DMS53 (cell line): ENCODE measurements around the gene C17orf67.

Experiments used
- DNase-seq: peaks from one replicate; lab custom pipeline; 2025; lab: John Stamatoyannopoulos, UW

C17orf67 gene

DNA sequence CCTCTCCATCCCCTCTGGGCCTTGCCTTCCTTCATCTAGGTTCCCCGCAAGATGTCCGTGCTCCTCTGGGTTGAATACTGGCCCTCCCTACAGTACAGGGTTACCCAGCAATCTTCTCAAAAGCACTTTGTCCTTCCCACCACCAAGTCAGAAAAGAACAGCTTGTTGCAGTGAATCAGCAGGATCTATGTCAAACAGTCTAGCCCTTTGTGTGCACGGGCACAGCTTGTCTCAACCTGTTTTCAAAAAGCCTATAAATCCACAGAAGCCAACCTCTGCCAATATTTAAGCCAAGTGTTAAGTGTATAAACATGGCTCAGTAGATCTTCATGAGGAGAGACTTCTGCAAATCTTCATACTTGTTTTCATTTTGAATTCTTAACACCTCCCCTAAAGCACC lies 25.2 kb downstream of the C17orf67 start:
- no peak for DNase-seq

DNA sequence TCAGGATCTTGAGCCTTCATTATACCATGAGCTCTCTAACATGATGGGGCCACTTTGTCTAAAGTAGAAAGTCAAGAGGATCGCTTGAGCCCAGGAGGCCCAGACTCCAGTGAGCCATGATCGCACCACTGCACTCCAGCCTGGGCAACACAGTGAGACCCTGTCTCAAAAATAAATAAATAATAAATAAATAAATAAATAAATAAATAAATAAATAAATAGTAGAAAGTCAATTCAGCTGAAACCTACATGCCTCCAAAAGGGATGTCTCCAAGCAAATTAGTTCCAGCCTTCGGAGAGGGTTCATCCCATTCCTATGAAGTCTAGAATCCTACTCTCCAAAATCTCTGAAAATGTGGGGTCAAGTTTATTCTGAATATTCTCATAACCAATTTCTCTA lies 26.0 kb downstream of the C17orf67 start:
- no peak for DNase-seq

DNA sequence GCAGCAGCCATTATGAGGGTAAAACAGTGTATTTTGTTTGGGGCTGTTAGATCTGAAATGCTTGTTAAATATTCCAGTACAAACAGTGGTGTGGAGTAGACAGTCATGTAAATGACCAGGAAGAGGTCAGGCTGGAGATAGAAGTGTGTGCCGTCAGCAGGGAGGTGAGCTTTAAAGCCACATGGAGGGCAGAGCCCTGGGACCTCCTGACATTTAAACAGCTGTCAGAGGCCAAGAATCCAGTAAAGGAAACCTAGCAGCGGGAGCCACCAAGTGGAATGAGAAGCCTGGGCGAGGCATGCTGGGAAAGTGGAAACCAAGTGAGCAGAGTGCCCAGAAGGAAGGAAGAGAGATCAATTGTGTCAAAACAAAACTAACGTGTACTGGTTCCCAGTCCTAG lies 26.8 kb downstream of the C17orf67 start:
- DNase-seq = no peak

DNA sequence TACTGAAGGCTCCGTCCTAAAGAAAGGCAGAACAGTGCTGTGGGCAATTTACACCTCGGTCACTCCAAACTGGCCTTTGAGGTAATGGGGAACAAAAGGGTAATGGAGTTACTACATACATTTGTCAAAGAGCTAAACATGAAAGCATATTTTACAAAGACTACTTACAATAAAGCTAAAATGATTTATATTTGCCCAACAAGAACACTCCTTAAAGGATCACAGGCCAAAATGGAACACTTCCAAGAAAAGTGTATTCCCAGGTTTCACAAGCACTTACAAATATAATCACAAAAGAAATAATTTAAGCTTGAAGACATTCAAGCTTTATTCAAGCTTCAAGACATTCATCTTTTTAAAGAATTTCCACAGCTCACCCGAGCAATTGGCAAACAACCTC lies 29.3 kb downstream of the C17orf67 start:
- DNase-seq = no peak

DNA sequence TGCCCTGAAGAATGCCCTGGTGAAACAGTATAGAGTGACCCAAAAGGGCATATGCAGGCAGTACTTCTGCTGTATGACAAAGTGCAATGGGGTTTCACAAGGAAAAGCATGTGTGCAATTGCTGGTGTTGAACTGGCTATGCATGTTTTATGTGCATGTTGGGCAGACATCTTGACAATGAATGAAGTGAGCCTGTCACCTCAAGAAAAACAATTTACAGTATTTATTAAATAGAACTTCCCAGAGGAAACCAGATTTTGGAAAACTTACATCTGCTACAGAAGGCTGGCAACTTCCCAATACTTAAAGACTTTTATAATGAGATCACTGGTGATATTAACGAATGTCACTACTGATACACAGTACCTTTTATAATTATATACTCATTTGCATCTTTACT lies 30.6 kb downstream of the C17orf67 start:
- no peak for DNase-seq

DNA sequence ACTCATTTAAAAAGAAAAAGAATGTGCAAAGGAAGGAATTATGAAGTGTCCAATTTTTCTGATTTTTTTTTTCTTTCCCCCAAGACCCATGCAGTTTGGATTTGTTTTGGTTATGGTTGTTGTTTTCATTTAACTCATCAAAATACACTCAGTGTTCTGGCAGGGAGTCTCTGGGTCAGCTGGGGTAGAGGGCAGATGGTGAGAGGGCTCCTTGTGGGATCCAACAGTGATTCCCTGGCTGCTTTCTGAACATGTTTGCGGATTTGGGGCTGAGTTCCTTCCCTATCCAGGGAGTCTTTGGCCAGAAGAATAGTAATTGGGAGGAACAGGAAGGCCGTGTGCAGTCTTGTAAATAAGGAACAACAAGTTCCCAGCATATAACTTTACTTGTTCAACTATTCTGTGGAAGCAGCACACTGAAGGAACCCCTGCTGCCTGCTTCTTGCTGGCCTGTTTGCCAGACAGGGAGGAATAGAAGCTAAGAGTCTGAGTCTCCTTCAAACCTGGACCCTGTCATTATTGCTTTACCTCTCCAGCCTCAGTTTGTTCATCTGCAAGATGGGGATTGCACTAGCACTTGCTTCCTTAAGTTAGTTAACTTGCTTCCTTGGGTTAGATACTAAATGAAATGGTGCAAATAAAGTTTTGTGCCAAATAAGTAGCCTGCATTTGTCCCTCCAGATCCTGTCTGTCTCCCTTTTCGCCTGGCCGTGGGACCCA lies 32.1 kb downstream of the C17orf67 start:
- DNase-seq = no peak

DNA sequence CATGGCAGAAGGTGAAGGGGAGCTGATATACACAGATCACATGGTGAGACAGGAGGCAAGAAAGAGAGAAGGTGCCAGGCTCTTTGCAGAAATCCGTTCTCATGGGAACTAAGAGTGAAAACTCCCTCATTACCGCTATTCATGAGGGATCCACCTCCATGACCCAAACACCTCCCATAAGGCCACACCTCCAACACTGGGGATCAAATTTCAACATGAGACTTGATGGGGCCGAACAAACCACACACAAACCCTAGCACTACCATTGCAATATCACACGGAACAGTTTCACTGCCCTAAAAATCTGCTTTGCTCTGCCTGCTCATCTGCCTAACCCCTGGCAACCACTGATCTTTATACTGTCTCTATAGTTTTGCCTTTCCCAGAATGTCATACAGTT lies 34.8 kb downstream of the C17orf67 start:
- DNase-seq = no peak

DNA sequence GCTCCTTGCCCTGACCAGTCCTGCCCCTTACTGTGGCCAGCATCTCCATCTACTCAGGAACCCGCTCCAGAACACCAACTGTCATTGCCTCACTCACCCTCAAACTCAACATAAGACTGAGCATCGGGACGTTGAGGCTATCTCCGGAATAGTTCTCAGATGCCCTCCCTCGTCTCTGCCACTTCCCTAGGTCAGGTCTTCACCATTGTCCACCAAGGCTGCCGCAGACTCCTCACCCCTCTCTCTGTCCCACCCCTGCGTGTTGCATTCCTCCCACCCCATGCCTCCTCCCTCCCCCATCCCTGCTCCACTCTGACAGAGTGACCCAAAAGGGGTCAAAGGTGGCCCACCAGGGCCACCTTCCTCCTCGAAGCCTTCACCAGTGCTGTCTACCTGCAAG lies 37.2 kb downstream of the C17orf67 start:
- no peak for DNase-seq

DNA sequence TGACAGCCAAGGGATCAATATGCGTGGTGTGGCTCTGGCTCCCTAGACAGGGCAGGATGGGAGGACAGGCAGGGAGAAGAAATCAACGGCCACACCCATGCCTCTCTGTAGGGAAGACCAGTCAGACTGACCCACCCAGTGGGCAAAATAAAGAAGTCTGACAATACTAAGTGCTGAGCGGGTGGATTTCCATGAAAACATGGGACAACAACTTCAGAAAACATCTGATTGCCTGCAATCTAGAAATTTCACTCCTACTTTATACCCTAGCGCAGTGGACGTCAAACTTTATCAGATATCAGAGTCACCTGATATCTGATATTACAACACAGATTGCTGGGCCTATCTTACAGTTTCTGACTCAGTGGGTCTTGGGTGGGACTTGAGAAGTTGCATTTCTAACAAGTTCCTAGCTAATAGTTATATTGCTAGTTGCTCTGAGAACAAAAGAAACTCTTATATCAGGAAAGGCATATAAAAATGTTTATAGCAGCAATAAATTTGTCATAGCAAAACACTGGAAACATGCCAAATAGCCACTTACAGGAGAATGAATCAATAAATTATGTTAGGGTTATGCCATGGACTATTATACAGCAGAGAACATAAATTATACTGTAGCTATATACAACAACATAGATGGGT lies 38.4 kb downstream of the C17orf67 start:
- DNase-seq = no peak

DNA sequence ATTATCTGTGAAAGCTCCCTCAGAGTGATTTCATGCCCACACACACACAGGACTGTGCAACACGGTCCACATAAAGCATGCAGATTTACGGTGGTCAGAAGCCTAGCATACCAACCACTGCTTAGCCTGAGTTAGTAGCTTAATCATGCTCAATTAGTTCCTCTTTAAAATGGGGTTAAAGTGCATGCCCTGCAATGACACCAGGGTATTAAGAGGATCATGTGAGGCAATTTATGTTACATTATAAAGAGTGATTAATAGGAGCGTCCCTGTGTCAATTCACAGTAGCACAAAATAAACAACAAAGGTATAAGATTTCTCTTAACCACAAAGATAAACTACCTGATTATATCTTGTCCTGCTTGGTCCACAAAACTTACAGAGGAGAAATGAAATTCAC lies 39.8 kb downstream of the C17orf67 start:
- DNase-seq = no peak

DNA sequence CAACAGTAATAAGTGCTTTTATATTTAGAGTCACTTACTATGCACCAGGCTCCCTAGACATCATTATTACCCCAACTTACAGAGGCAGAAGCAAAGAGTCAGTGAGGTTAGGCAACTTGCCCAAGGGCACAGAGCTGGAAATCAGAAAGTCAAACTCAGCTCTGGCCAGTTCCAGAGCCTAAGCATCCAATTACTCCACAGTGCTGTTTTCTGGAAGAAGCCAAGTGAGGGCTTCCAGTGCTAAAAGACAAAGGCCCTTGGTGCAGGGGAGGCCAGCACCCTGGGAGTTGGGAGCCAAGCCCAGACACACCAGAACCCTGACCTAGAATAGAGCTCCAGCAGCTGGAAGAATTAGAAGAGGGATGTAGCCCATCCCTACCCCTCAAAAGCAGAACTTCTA lies 40.2 kb downstream of the C17orf67 start:
- no peak for DNase-seq

DNA sequence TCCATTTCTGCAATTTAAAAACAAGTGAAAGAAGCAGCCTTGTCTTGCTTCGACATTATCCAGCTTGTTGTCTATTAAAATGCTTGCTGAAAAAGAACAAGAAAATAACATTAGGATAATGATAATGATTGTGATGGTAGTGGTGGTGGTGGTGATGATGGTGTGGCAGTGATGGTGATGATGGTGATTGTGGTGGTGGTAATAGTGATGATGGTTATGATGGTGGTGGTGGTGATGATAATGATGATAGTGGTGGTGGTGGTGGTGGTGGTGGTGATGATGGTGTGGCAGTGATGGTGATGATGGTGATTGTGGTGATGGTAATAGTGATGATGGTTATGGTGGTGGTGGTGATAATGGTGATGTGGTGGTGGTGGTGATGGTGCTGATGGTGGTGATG lies 41.5 kb downstream of the C17orf67 start:
- no peak for DNase-seq

DNA sequence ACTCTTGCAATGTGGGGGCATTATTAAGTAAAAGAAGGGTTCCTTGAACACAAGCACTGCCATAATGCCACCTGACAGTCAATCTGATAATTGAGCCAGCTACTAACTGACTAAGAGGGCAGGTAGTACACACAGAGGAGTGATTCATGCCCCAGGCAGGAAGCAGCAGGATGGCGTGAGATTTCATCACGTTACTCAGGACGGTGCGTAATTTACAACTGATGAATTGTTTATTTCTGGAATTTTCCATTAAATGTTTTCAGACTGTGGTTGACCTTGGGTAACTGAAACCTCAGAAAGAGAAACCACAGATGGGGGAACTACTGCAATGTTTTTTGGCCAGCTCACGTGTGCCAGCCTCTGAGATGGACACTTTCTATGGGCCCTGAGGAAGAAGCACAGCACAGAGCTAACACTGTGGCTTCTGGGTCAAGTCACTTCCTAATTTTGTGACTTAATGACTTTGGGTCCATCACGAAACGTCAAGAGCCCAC lies 46.7 kb downstream of the C17orf67 start:
- DNase-seq = peak; percentile 15

DNA sequence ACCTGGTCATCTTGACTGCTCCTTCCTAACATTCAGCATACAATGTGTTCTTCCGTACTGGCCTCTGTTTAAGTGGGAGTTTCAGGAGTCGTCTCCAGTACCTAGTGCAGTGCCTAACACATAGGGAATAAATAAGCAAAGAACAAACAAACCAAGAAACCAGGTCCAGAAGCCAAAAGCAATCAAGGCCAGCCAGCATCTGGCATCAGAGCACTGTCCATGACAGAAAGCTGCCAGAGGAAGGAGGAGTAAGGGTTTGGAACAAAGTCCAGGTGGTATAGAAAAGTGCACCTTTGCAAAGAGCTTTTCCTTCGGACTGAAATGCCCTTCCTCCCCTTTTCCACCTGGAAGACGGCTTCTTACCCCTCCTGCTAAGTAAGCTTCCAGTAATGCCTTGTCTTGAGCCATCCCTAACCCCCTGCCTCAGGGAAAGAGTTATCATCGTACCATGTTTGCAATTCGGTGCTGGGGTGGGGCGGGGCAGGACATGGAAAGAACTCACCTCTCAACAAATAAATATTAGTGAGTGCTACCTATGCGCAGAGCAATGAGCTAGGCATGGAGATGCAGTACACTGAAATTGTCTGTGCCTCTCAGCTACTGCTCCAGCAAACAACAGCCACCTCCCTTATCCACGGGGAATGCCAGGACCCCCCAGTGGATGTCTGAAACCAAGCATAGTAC lies 47.6 kb downstream of the C17orf67 start:
- no peak for DNase-seq

DNA sequence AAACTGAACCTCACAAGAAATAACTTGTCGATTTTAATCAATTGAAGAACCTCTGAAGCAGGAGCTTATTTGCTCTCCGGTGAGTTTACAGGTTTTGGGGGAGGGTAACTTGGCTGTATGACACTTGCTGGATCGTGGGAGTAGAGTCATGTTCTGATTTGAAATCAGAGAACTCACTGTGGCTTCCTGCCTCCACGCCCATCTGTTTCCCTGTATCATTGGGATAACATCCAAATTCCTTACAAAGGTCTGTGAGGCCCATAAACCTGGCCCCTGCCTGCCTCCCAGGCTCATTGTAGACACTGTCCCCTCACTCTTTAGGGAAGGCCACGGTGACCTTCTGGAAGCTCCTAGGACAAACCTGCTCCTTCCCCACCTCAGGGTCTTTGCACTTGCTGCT lies 48.3 kb downstream of the C17orf67 start:
- DNase-seq = no peak

DNA sequence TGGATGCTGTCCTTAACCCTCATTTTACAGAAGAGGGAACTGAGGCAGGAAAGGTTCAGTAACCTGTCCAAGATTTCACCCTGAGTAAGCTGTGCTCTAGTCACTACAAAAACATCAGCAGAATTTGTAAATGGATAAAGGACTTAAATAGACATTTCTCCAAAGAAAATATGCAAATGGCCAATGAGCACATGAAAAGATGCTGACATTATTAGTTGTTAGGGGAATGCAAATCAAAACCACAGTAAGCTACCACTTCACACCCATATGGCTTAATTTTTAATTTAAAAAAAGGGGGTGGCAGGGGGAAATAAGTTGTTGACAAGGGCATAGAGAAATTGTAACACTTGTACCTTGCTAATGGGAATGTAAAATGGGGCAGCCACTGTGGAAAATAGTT lies 51.4 kb downstream of the C17orf67 start:
- DNase-seq = no peak

DNA sequence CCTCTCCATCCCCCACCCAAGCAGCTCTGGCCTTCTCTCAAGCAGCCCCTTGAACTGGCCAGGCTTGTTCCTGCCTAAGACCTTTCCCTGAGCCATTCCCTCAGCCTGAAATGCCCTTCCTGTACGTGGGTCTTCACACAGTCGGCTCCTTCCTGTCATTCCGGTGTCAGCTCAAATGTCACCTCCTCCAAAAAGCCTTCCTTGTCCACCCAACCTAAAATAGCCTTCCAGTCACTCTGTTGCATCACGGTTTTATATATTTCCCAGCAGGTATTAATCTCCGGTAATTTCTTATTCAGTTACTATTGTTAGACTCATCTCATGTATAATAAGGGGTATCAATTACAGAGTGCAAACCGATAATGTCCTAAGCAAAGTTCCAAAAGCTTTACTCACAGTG lies 51.8 kb downstream of the C17orf67 start:
- DNase-seq = no peak

DNA sequence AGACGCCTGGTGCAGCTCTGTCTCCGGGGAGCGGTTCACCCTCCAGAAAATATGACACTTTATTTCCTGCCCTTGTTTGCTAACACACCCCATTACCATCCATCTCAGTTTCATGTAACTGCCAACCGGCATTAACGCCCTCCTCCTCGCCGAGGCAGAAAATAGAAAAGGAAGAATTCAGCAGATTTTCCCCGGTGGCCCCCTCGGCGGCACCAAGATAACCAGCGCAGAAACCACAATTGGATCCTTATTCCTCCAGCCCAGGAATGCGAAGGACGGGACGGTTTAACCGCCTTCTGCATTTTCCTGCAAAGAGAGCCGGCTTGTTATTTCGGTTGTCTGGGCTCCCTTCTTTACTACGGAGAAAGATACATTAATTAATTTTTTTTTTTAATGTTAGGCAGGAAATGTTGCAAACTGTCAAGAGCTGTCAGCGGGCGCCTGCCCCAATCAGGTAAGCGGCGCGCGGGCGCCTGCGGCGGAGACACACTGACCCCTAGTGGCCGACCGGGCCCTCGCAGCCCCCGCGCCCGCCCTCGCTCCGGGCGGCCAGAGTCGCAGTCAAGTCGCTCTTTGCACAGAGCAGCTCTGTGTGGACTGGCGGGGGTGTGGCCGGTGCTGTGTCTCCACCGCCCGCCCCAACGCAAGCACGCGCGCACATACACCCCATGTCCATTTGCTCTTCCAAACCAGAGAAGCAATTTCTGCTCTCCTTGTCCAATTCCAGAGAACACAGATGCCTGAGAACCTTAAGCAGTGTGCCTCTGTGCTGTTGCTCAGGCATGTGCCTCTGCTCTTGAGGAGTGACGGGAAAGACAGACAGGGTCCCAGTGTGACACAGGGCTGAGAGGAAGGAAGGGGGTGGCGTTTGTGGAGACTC lies 53.6 kb downstream of the C17orf67 start:
- peak; percentile 77 for DNase-seq

DNA sequence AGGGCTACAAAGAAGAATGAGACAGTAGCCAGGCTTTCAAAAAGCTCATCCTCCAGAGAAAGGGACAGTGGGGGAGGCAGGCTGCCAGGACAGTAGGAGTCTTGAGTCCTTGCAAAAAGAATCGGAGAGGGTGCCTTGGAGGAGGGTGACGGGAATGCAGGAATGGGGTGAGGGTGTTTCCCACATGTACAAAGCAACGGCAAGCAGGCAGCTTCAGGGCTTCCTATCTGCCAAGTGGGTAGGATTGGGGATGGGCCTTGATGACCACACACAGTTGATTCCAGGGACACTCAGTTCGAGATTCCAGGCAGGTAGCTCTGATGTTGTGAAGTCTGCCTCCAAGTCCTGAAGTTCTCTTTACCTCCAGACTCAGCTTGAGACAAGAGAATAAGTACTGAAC lies 54.4 kb downstream of the C17orf67 start:
- no peak for DNase-seq

DNA sequence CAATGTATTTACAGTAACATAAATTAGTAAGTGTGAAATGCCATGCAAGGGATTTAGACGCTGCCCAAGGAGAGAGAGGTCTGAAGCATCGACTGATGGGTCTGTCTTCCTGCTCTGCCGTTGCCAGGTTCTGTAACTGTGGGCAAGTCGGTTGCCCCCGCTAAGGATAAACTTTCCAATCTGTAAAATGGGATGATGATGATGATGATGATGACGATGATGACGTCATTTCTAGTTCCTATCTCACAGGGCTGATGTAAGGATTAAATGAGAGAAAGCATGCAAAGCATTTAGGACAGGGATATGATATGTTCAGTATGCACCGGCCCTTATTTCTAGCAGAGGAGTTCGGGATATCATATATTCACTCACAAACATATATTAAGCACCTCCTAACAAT lies 54.8 kb downstream of the C17orf67 start:
- DNase-seq = no peak

DNA sequence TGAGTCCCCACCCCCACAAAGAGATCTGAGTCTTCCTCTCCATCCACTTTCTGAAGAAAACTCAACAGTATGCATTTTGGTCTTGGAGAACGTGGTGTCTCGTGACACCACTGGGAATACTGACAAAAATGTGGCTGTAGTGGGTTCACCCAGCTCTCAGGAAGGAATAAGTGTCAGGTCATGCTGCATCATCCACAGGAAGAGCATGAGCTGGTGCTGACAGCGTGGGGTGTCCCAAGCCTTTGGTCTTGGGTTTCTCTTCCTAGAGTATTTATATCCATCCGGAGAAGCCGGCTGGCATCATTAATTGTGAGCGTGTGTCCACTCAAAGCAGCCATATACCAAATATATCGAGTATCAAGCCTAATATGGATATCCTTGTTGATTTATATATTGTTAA lies 55.9 kb downstream of the C17orf67 start:
- no peak for DNase-seq

DNA sequence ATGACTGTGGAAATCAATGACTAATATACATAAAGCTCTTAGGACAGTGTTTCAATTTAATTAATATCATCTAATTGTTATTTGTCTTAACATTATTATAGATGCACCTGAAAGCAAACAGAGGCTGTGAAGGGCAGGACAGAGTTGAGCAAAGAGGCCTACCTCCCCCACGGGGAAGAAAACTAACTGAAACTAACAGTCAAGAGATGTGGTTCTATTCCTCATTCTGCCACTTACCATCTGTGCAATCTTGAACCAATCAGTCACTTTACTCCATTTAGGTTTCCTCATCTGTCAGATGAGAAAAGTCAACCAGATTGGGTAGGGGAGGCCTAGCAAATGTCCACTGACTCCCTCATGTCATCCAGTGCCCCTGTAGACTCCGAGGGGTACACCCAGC lies 59.1 kb downstream of the C17orf67 start:
- DNase-seq = no peak
